HCT116 (cell line): ENCODE measurements around the gene TIGIT.

Experiments
- CEBPB ChIP-seq: IDR thresholded peaks from 2 replicates; pipeline ENCODE4 v1.6.1; 2012; ENCODE audit warnings: low read depth
- CTCF ChIP-seq, 3 experiments: fragments of 200-600 bp in 1 of 3; sonication (generic) in 1 of 3; IDR thresholded peaks in 2 of 3; conservative IDR thresholded peaks in 1 of 3; 2 replicates each; pipeline ENCODE4 v1.5.1; 2012 to 2017; ENCODE audit warnings: low read depth in 2 of 3, low read length in 2 of 3, antibody characterized with exemption in 1 of 3, borderline replicate concordance in 1 of 3, control low read depth in 1 of 3, mild to moderate bottlenecking in 1 of 3, mixed read lengths in 1 of 3, mixed run types in 1 of 3, moderate library complexity in 1 of 3; ENCODE audit not compliant: insufficient read depth in 1 of 3
- EZH2phosphoT487 ChIP-seq: fragments of 200-600 bp; IDR thresholded peaks from 2 replicates; pipeline ENCODE4 v1.6.1; 2018; ENCODE audit warnings: antibody characterized with exemption, borderline replicate concordance
- FOSL1 ChIP-seq: IDR thresholded peaks from 2 replicates; pipeline ENCODE4 v1.6.1; 2012; ENCODE audit warnings: low read depth
- JUND ChIP-seq: IDR thresholded peaks from 2 replicates; pipeline ENCODE4 v1.6.1; 2012
- MAX ChIP-seq: IDR thresholded peaks from 2 replicates; pipeline ENCODE4 v1.6.1; 2012
- POLR2A ChIP-seq: IDR thresholded peaks from 2 replicates; pipeline ENCODE4 v1.7.0; 2011; ENCODE audit warnings: borderline replicate concordance; ENCODE audit not compliant: insufficient read depth, insufficient read length; ENCODE audit errors: extremely low read depth
- POLR2AphosphoS5 ChIP-seq: IDR thresholded peaks from 2 replicates; pipeline ENCODE4 v1.6.1; 2011; ENCODE audit warnings: mild to moderate bottlenecking, low read depth, low read length, moderate library complexity
- RAD21 ChIP-seq: IDR thresholded peaks from 2 replicates; pipeline ENCODE4 v1.6.1; 2012; ENCODE audit warnings: low read depth, mild to moderate bottlenecking
- SIN3A ChIP-seq: IDR thresholded peaks from 2 replicates; pipeline ENCODE4 v1.6.1; 2012; ENCODE audit warnings: low read depth
- ZFX ChIP-seq: fragments of 450-650 bp; IDR thresholded peaks from 2 replicates; pipeline ENCODE4 v1.6.1; 2017
- ZNF274 ChIP-seq: fragments of 200-500 bp; sonication (Bioruptor generic); IDR thresholded peaks from 2 replicates; pipeline ENCODE4 v1.6.1; 2014; ENCODE audit warnings: mild to moderate bottlenecking, low read depth, low read length, inconsistent platforms

- TF ChIP-seq CTCF (IDR thresholded peaks at IDR 0.05 in 2 of 3, conservative IDR thresholded peaks at IDR 0.05 in 1 of 3; ENCODE audit: borderline replicate concordance in 1 of 3, insufficient read depth in 1 of 3, low read depth in 2 of 3, low read length in 2 of 3) (no peak), POLR2A (no peak), EZH2phosphoT487 (no peak), RAD21 (no peak), ZNF274 (no peak), CEBPB (no peak), POLR2AphosphoS5 (no peak), JUND (no peak), ZFX (no peak), SIN3A (no peak), FOSL1 (no peak), MAX (no peak)
Observed at GRCh38 chr3:114355653-114356052, 61.8 kb downstream of the TIGIT start.
